Stomach (tissue), 4 donors: ENCODE results near the gene CIBAR2.

ENCODE experiments used
- POLR2A ChIP-seq, 4 donors: fragments of 450-650 bp; IDR thresholded peaks; one replicate each; pipeline ENCODE4 v1.6.1; 2016; ENCODE audit warnings: antibody characterized with exemption in 4 of 4, control low read depth in 2 of 4, mild to moderate bottlenecking in 1 of 4, moderate library complexity in 1 of 4
- POLR2AphosphoS5 ChIP-seq, 3 donors: sonication (generic); formaldehyde crosslinking; IDR thresholded peaks; one replicate each; pipeline ENCODE4 v1.6.1; 2016; ENCODE audit warnings: antibody characterized with exemption in 3 of 3
- TF ChIP-seq, protein P1 (sequence below), 7 experiments: fragments of 450-650 bp in 4 of 7; fragments of 200-600 bp in 3 of 7; sonication (generic) in 3 of 7; IDR thresholded peaks; one replicate each; pipeline ENCODE4 v1.5.1; 2016 to 2019; ENCODE audit warnings: antibody characterized with exemption in 7 of 7, control low read depth in 2 of 7, mild to moderate bottlenecking in 1 of 7

GRCh38 chr16:85069171-85069570 is 43.1 kb downstream of the CIBAR2 start:
- TF ChIP-seq POLR2A (IDR thresholded peaks at IDR 0.05): no peak
- TF ChIP-seq, protein P1, sequence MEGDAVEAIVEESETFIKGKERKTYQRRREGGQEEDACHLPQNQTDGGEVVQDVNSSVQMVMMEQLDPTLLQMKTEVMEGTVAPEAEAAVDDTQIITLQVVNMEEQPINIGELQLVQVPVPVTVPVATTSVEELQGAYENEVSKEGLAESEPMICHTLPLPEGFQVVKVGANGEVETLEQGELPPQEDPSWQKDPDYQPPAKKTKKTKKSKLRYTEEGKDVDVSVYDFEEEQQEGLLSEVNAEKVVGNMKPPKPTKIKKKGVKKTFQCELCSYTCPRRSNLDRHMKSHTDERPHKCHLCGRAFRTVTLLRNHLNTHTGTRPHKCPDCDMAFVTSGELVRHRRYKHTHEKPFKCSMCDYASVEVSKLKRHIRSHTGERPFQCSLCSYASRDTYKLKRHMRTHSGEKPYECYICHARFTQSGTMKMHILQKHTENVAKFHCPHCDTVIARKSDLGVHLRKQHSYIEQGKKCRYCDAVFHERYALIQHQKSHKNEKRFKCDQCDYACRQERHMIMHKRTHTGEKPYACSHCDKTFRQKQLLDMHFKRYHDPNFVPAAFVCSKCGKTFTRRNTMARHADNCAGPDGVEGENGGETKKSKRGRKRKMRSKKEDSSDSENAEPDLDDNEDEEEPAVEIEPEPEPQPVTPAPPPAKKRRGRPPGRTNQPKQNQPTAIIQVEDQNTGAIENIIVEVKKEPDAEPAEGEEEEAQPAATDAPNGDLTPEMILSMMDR (IDR thresholded peaks at IDR 0.05): no peak
- TF ChIP-seq POLR2AphosphoS5 (IDR thresholded peaks at IDR 0.05): no peak
